ENCODE results near the gene EIF4E1B. TPM values are rescaled to one million over a fixed set of nuclear protein-coding genes. Genes with fewer than 3 reads are reported as not detected.
A peak's percentile ranks its signal among the peaks of the same experiment; 100 is the strongest.

Gene EIF4E1B
- total and polyA plus RNA-seq, 2 donors (not counting 1 experiment from before 2014, with no cell fraction given) = not detected

- peaks cover 14% of the 10 kb centered on the region for H3K79me2 ChIP-seq (ENCODE audit: control insufficient read depth, insufficient read depth, low read length)
- no peaks in the 10 kb centered on the region for H3K9me3 ChIP-seq (ENCODE audit: control extremely low read depth in 1 of 3, control insufficient read depth in 2 of 3, insufficient read depth in 1 of 3, low read length in 2 of 3)
- no peaks in the 10 kb centered on the region for H3K27me3 Mint-ChIP-seq
- TF ChIP-seq EZH2 (IDR thresholded peaks at IDR 0.05; ENCODE audit: borderline replicate concordance, insufficient read depth, low read depth, low read length, poor library complexity, severe bottlenecking) = no peak
- TF ChIP-seq CTCF (IDR thresholded peaks at IDR 0.05) = no peak
- H3K9ac ChIP-seq (ENCODE audit: low read length) = peak overlapping the region; percentile 83
- peaks cover 0 to 5% of the 10 kb centered on the region in 2 experiments for H3K36me3 ChIP-seq (replicated peaks in 1 of 2; ENCODE audit: control extremely low read depth in 1 of 2, control insufficient read depth in 1 of 2, extremely low read depth in 1 of 2, insufficient read depth in 2 of 2, low read length in 1 of 2)
- peak overlapping the region in 4 of 5 experiments; percentile 51 to 72 (median 66) for H3K4me3 ChIP-seq (ENCODE audit: control extremely low read depth in 1 of 5, extremely low read depth in 1 of 5, insufficient read depth in 1 of 5, low read depth in 2 of 5, low read length in 4 of 5)
- intact Hi-C loops (cut with micrococcal nuclease) = loop anchor here (1.0 to 2.0 kb wide), 9 partner anchors 12 to 259 kb away; partner anchors contain the start of genes CLTB, EIF4E1B, FAF2 and GPRIN1
- ATAC-seq (ENCODE audit: low read depth) (no peak), DNase-seq (peak; percentile 31)
- 52% methylated on average over 11 of the region's 20 CpGs for WGBS (ENCODE audit: insufficient coverage)
- ChIA-PET CTCF (interaction anchor here (1.3 to 6.8 kb wide), 3 partner anchors 11 to 105 kb away, joined by 6 to 76 read pairs (median 7); partner anchors contain the start of genes EIF4E1B and SNCB), POLR2A (interaction anchor here (1.0 to 2.2 kb wide), 5 partner anchors 18 to 703 kb away, joined by 3 to 12 read pairs (median 4); partner anchors contain the start of genes EIF4E1B, FAF2, LMAN2 and SNCB)
- H3K27ac Mint-ChIP-seq = peak overlapping the region; percentile 59
- H2AFZ ChIP-seq (ENCODE audit: insufficient read depth, low read depth, low read length, poor library complexity, severe bottlenecking) = peak overlapping the region; percentile 84
- peak overlapping the region in 1 of 2 donors; percentile 68 for H3K27ac ChIP-seq (ENCODE audit: low read length in 2 of 2)
- peaks cover 56% of the 10 kb centered on the region for H3K4me1 Mint-ChIP-seq
- peaks cover 28 to 59% of the 10 kb centered on the region in 2 donors for H3K4me1 ChIP-seq (ENCODE audit: control insufficient read depth in 2 of 2, insufficient read depth in 2 of 2, low read length in 2 of 2)
- H3K4me2 ChIP-seq (replicated peaks; ENCODE audit: low read depth, low read length, poor library complexity, severe bottlenecking) = peak overlapping the region; percentile 92
- no peaks in the 10 kb centered on the region for H4K20me1 ChIP-seq (ENCODE audit: control insufficient read depth, insufficient read depth, low read length, poor library complexity, severe bottlenecking)
- H3K9me3 Mint-ChIP-seq (ENCODE audit: insufficient read depth) = no peaks in the 10 kb centered on the region
- H3K4me3 Mint-ChIP-seq = peak overlapping the region; percentile 92
- no peaks in the 10 kb centered on the region for H3K27me3 ChIP-seq (replicated peaks in 1 of 4; ENCODE audit: control extremely low read depth in 1 of 4, control insufficient read depth in 3 of 4, insufficient read depth in 4 of 4, low read length in 3 of 4)
Measured at GRCh38 chr5:176647843-176648473, 17.5 kb downstream of the EIF4E1B start.
